ENCODE measurements around the gene ME1. TPM values are rescaled to one million over a fixed set of nuclear protein-coding genes. Genes with fewer than 3 reads are reported as not detected.

ME1 gene
- total and polyA plus RNA-seq, 2 donors (not counting 3 experiments of a cell fraction or from before 2014, with no cell fraction given): 7.3 to 29.3 TPM

DNA sequence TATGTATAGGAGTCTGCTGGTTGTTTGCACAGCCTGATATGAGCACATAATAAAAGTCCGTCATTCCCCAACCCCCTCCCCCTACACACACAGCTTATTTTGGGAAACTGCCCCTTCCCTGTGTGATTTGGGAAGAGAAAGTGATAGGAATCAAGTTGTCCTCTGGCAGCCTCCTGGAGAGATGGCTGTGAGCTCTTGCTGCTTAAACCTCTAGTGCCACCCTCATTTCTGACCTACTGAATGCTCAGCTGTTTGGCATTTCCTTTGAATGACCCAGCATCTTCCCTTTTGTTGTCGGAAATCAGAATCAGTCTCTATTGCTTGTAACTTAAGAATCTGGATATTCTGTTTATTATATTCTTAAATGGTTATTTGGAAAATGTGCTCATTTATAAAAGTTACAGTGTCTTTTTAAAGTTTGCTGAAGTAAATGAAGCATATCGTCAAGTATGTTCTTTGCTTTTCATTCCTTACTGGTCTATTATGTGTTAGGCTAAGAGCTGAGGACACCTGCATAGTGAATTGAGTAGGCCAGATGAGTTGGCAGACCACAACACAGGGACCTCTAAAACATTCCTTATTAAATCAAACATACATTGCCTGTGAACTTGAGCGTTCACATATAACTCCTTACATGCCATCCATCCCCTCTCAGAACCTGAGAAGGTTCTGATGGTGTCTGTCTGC lies 232.2 kb downstream of the ME1 start:
- TF ChIP-seq JUN (IDR thresholded peaks at IDR 0.05; ENCODE audit: borderline replicate concordance, insufficient read depth, insufficient read length, low read depth): no peak
- no peak for TF ChIP-seq POLR2AphosphoS5 (IDR thresholded peaks at IDR 0.05; ENCODE audit: insufficient read depth, low read depth, low read length)
- TF ChIP-seq GATA2 (IDR thresholded peaks at IDR 0.05; ENCODE audit: insufficient read depth, insufficient read length, low read depth, low read length): peak; percentile 44
- TF ChIP-seq MYC (IDR thresholded peaks at IDR 0.05; ENCODE audit: low read depth, low read length): no peak
- TF ChIP-seq FOS (IDR thresholded peaks at IDR 0.05; ENCODE audit: borderline replicate concordance, insufficient read depth, low read length): peak; percentile 68
- no peak for TF ChIP-seq EZH2 (IDR thresholded peaks at IDR 0.05; ENCODE audit: borderline replicate concordance, low read depth, low read length, severe bottlenecking)
- no peak for TF ChIP-seq POLR2A (IDR thresholded peaks at IDR 0.05; ENCODE audit: low read depth, low read length)
- no peak for TF ChIP-seq MAX (IDR thresholded peaks at IDR 0.05; ENCODE audit: insufficient read depth, insufficient read length)
- dilution Hi-C loops (cut with MboI; ENCODE audit: extremely low pct_ligation_motif_present, low sequenced_read_pairs): no loop called here
- no peaks in the 10 kb centered on the region for H3K79me2 ChIP-seq (ENCODE audit: control insufficient read depth, insufficient read depth, low read length)
- ChIA-PET CTCF (interaction anchor here (0.7 to 8.7 kb wide), 7 partner anchors 10 to 316 kb away, joined by 3 to 83 read pairs (median 4); partner anchors contain the start of genes DOP1A and UBE3D), POLR2A (interaction anchor here (0.6 to 0.7 kb wide), 4 partner anchors 16 to 318 kb away, joined by 3 to 7 read pairs (median 4); no protein-coding TSS in a partner anchor)
- peak overlapping the region; percentile 88 for H3K27ac ChIP-seq (ENCODE audit: insufficient read depth, low read depth, low read length)
- no peaks in the 10 kb centered on the region for H4K20me1 ChIP-seq (replicated peaks; ENCODE audit: control insufficient read depth, extremely low read depth, insufficient read depth, low read length)
- H3K27me3 ChIP-seq (ENCODE audit: control insufficient read depth in 2 of 2, insufficient read depth in 2 of 2, low read length in 2 of 2): no peaks in the 10 kb centered on the region
- DNase-seq (ENCODE audit: low read depth, low spot score): peak; percentile 65
- H3K36me3 ChIP-seq (ENCODE audit: control insufficient read depth in 2 of 2, extremely low read depth in 1 of 2, insufficient read depth in 2 of 2, low read length in 2 of 2): peaks cover 0 to 7% of the 10 kb centered on the region in 2 experiments
- H3K4me2 ChIP-seq (ENCODE audit: insufficient read depth, low read length): peak overlapping the region; percentile 49
- H2AFZ ChIP-seq (ENCODE audit: low read depth, low read length): no peak overlapping the region
- peak overlapping the region; percentile 12 for H3K9ac ChIP-seq (replicated peaks; ENCODE audit: extremely low read depth, insufficient read depth, low read length)
- BruUV-seq (replicated peaks): no TSS peak
- H3K9me1 ChIP-seq (replicated peaks; ENCODE audit: control insufficient read depth, extremely low read depth, insufficient read depth, low read length): no peaks in the 10 kb centered on the region
- peaks cover 32% of the 10 kb centered on the region for H3K4me1 ChIP-seq (ENCODE audit: control insufficient read depth, extremely low read depth, insufficient read depth, low read length)
- peak; percentile 85 for FAIRE-seq
- H3K4me3 ChIP-seq (replicated peaks in 1 of 3; ENCODE audit: insufficient read depth in 1 of 3, low read depth in 1 of 3, low read length in 3 of 3): no peak overlapping the region
- H3K9me3 ChIP-seq (replicated peaks; ENCODE audit: control insufficient read depth, insufficient read depth, low read length): no peaks in the 10 kb centered on the region
- intact Hi-C loops (cut with micrococcal nuclease): loop anchor here (10.0 kb wide), 2 partner anchors 834 to 954 kb away; partner anchors contain the start of genes IBTK and TPBG

All from endothelial cell of umbilical vein (primary cell).